Astrocyte (in vitro differentiated cells and primary cell): ENCODE measurements around the gene RDH16. TPM values are rescaled to one million over a fixed set of nuclear protein-coding genes. Genes with fewer than 3 reads are reported as not detected.

Experiments
- DNase-seq: peaks from one replicate; pipeline ENCODE4 v3.0.0-alpha.2; 2010; ENCODE audit warnings: low read depth
- FAIRE-seq: peaks from 2 replicates; lab custom pipeline; 2011; peaks lifted over from hg19 to GRCh38; lab: Jason Lieb, UNC
- H2AFZ ChIP-seq: 2 replicates; pipeline ENCODE4 v1.6.0; 2012; ENCODE audit warnings: low read depth, low read length, inconsistent platforms
- H3K27ac ChIP-seq: 2 replicates; pipeline ENCODE4 v1.5.1; 2011; ENCODE audit warnings: low read depth, low read length, inconsistent platforms
- H3K27me3 ChIP-seq: 2 replicates; pipeline ENCODE4 v1.6.0; 2011; ENCODE audit warnings: low read length, inconsistent platforms; ENCODE audit not compliant: insufficient read depth
- H3K36me3 ChIP-seq: 2 replicates; pipeline ENCODE4 v1.5.1; 2011; ENCODE audit warnings: low read length, inconsistent platforms; ENCODE audit not compliant: insufficient read depth
- H3K4me1 ChIP-seq: 2 replicates; pipeline ENCODE4 v1.5.1; 2011; ENCODE audit warnings: low read length, inconsistent platforms; ENCODE audit not compliant: insufficient read depth
- H3K4me2 ChIP-seq: 2 replicates; pipeline ENCODE4 v1.6.0; 2012; ENCODE audit warnings: low read length, inconsistent platforms
- H3K4me3 ChIP-seq: 2 replicates; pipeline ENCODE4 v1.5.1; 2011; ENCODE audit warnings: low read depth, mild to moderate bottlenecking, low read length, inconsistent platforms; ENCODE audit not compliant: insufficient read depth
- H3K79me2 ChIP-seq: 2 replicates; pipeline ENCODE4 v1.6.0; 2012; ENCODE audit warnings: mild to moderate bottlenecking, low read length, inconsistent platforms; ENCODE audit not compliant: insufficient read depth
- H3K9ac ChIP-seq: 2 replicates; pipeline ENCODE4 v1.6.0; 2012; ENCODE audit warnings: mild to moderate bottlenecking, low read length, inconsistent platforms
- H3K9me3 ChIP-seq: 2 replicates; pipeline ENCODE4 v1.5.1; 2012; ENCODE audit warnings: low read depth, mild to moderate bottlenecking, low read length, inconsistent platforms; ENCODE audit not compliant: insufficient read depth
- H4K20me1 ChIP-seq: 2 replicates; pipeline ENCODE4 v1.6.0; 2012; ENCODE audit warnings: low read length, inconsistent platforms; ENCODE audit not compliant: insufficient read depth
- H3K27ac Mint-ChIP-seq: one replicate; pipeline ENCODE4 v1.8.0; 2021; ENCODE audit warnings: mild to moderate bottlenecking, mixed read lengths; ENCODE audit not compliant: unreplicated experiment
- H3K27me3 Mint-ChIP-seq: one replicate; pipeline ENCODE4 v1.8.0; 2021; ENCODE audit warnings: low read depth, mixed read lengths; ENCODE audit not compliant: unreplicated experiment
- H3K36me3 Mint-ChIP-seq: one replicate; pipeline ENCODE4 v1.8.0; 2021; ENCODE audit warnings: low read depth, mixed read lengths; ENCODE audit not compliant: unreplicated experiment
- H3K4me1 Mint-ChIP-seq: one replicate; pipeline ENCODE4 v1.8.0; 2021; ENCODE audit warnings: low read depth, mixed read lengths; ENCODE audit not compliant: unreplicated experiment
- H3K4me3 Mint-ChIP-seq: one replicate; pipeline ENCODE4 v1.8.0; 2021; ENCODE audit warnings: mild to moderate bottlenecking, moderate library complexity, mixed read lengths; ENCODE audit not compliant: unreplicated experiment
- H3K9me3 Mint-ChIP-seq: one replicate; pipeline ENCODE4 v1.8.0; 2021; ENCODE audit warnings: mild to moderate bottlenecking, mixed read lengths; ENCODE audit not compliant: unreplicated experiment
- CTCF ChIP-seq: IDR thresholded peaks from 2 replicates; pipeline ENCODE4 v1.5.1; 2011; ENCODE audit warnings: low read depth, mild to moderate bottlenecking, inconsistent platforms, low read length, moderate library complexity; ENCODE audit not compliant: insufficient read depth
- EZH2 ChIP-seq: IDR thresholded peaks from 2 replicates; pipeline ENCODE4 v1.6.1; 2012; ENCODE audit warnings: mild to moderate bottlenecking, low read length, inconsistent platforms; ENCODE audit not compliant: insufficient read depth
- total RNA-seq: library from RNA; stranded (reverse); gene quantifications from 2 replicates; pipeline ENCODE4 v1.2.1, GENCODE V29; 2021

RDH16 gene
- total RNA-seq, 1 donor from 2014 or later, result 0.32 TPM

- Mint-ChIP-seq H3K9me3 (no peaks in the 10 kb centered on the region), H3K36me3 (peaks cover 21% of the 10 kb centered on the region), H3K27me3 (peaks cover 2% of the 10 kb centered on the region), H3K27ac (no peak overlapping the region), H3K4me3 (peak overlapping the region; percentile 41), H3K4me1 (peaks cover 24% of the 10 kb centered on the region)
- no peak for DNase-seq
- H3K4me1 ChIP-seq, result peaks cover 7% of the 10 kb centered on the region
- H3K4me3 ChIP-seq, result no peak overlapping the region
- no peak for FAIRE-seq
- TF ChIP-seq EZH2 (no peak), CTCF (peak; percentile 58)
- peaks cover 33% of the 10 kb centered on the region for H3K36me3 ChIP-seq
- no peak overlapping the region for H3K27ac ChIP-seq
- no peak overlapping the region for H3K9ac ChIP-seq
- peaks cover 86% of the 10 kb centered on the region for H4K20me1 ChIP-seq
- H2AFZ ChIP-seq, result no peak overlapping the region
- no peak overlapping the region for H3K4me2 ChIP-seq
- no peaks in the 10 kb centered on the region for H3K9me3 ChIP-seq
- peaks cover 68% of the 10 kb centered on the region for H3K79me2 ChIP-seq
- no peaks in the 10 kb centered on the region for H3K27me3 ChIP-seq
Observed at GRCh38 chr12:57001448-57001906, 44.1 kb upstream of the RDH16 start.

- Histone ChIP-seq H3K27ac (no peak overlapping the region), H3K79me2 (peaks cover 60% of the 10 kb centered on the region), H3K9me3 (no peaks in the 10 kb centered on the region), H3K27me3 (no peaks in the 10 kb centered on the region), H3K4me3 (no peak overlapping the region), H3K4me2 (no peak overlapping the region), H3K4me1 (peaks cover 2% of the 10 kb centered on the region), H3K9ac (no peak overlapping the region), H2AFZ (no peak overlapping the region), H3K36me3 (peaks cover 33% of the 10 kb centered on the region), H4K20me1 (peaks cover 89% of the 10 kb centered on the region)
- Mint-ChIP-seq H3K9me3 (no peaks in the 10 kb centered on the region), H3K27ac (peak overlapping the region; percentile 4), H3K4me1 (peaks cover 24% of the 10 kb centered on the region), H3K36me3 (peaks cover 27% of the 10 kb centered on the region), H3K4me3 (no peak overlapping the region), H3K27me3 (peaks cover 6% of the 10 kb centered on the region)
- FAIRE-seq (no peak), DNase-seq (no peak)
- TF ChIP-seq EZH2, result no peak
- no peak for TF ChIP-seq CTCF
Observed at GRCh38 chr12:57000393-57000792, 43.0 kb upstream of the RDH16 start.

- no peak overlapping the region for H3K4me2 ChIP-seq
- Mint-ChIP-seq H3K4me3 (no peak overlapping the region), H3K27ac (no peak overlapping the region), H3K36me3 (peaks cover 31% of the 10 kb centered on the region), H3K27me3 (peaks cover 6% of the 10 kb centered on the region), H3K9me3 (no peaks in the 10 kb centered on the region), H3K4me1 (peaks cover 18% of the 10 kb centered on the region)
- no peak overlapping the region for H3K4me3 ChIP-seq
- H3K36me3 ChIP-seq, result peaks cover 31% of the 10 kb centered on the region
- DNase-seq, result no peak
- no peak overlapping the region for H2AFZ ChIP-seq
- TF ChIP-seq EZH2, result no peak
- no peak for TF ChIP-seq CTCF
- H3K79me2 ChIP-seq, result peaks cover 51% of the 10 kb centered on the region
- H3K9me3 ChIP-seq, result no peaks in the 10 kb centered on the region
- no peak for FAIRE-seq
- H4K20me1 ChIP-seq, result peaks cover 79% of the 10 kb centered on the region
- no peak overlapping the region for H3K27ac ChIP-seq
- H3K9ac ChIP-seq, result no peak overlapping the region
- no peaks in the 10 kb centered on the region for H3K27me3 ChIP-seq
- H3K4me1 ChIP-seq, result no peaks in the 10 kb centered on the region
Observed at GRCh38 chr12:56999456-56999855, 42.0 kb upstream of the RDH16 start.
